ENCODE results near the gene YIF1A. TPM values are rescaled to one million over a fixed set of nuclear protein-coding genes. Genes with fewer than 3 reads are reported as not detected.

YIF1A gene, protein sequence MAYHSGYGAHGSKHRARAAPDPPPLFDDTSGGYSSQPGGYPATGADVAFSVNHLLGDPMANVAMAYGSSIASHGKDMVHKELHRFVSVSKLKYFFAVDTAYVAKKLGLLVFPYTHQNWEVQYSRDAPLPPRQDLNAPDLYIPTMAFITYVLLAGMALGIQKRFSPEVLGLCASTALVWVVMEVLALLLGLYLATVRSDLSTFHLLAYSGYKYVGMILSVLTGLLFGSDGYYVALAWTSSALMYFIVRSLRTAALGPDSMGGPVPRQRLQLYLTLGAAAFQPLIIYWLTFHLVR
- total RNA-seq, result 78.7 TPM

DNA sequence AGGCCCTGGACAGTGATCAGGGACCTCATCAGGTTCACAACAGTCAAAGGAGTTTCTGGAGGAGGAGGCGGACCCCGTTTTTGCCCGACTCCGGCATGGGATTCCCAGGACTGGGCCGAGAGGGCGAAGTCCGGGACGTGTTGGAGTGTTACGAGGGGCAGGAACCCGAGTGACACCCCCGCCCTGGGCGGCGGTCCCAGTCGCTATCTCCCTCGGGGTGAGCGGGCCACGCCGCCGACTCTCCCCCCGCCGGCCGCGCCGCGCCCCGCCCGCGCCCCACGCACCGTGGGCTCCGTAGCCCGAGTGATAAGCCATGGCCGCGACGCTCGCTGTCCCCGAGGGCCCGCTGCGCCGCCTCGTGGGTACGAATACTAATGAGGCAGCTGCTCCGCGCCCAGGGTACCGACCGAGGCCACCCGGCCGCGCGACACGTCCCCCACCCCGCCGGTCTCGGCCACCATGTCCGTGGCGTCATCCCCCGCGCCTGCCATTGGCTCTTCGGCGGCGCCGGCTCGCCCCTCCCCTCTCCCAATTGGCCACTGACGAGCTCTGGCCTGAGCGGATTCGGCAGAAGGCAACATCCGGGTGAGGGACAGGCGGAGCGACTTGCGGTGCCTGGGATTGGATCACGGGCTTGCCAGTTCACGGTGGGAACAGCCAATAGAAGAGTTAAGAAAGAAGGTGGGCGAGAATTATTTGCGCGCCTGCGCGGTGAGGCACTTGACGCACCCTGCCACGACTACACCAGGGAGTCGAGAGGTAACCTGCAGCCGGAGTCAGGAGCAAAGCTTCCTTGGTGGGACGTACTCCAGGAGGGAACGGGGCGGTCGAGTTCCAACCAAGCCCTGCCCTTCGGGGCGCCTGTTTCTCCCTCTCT is at the start of gene YIF1A:
TSS of gene YIF1A (minus strand) at position 473 of the 877 bp plus-strand sequence. CDS start at position 315, 158 bp downstream.
- peak; percentile 99 for DNase-seq (ENCODE audit: low spot score)

DNA sequence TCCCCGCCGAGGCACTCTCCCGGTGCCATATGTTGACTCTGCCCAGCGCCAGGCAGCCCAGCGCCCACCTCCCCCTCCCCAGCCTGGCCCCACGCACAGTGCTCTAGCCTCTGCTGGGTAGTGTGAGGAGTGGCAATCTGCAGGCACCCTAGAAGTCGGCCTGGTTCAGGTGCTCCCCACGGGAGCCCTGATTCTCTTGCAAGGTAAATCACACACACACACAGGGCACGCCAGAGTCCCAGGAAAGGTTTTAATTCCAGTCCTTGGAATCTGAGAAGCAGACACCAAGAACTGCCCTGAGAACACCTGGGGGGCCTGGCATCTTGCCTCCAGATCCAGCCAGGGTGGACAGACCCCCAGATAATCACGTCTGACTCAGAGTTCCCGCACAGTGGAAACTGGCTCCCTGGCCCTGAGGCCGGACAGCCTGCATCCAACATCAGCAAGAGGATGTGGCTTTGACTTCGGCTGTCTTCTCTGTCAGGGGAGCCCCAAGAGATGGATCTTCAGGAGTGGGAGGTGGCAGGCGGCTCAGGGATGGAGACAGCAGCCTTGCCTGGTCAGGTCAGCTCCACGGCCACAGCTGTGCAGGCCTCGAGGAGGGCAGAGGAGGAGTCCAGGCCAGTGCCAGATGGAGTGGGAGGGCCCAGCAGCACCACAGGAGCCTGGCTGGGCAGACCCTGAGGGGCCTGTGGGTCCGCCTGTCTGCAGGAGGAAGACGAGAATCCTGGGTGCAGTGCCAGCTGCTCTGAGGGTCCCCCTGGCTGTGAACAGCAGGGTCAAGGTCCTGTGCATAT is 48.4 kb upstream of the YIF1A start:
- DNase-seq (ENCODE audit: low spot score), result no peak

DNA sequence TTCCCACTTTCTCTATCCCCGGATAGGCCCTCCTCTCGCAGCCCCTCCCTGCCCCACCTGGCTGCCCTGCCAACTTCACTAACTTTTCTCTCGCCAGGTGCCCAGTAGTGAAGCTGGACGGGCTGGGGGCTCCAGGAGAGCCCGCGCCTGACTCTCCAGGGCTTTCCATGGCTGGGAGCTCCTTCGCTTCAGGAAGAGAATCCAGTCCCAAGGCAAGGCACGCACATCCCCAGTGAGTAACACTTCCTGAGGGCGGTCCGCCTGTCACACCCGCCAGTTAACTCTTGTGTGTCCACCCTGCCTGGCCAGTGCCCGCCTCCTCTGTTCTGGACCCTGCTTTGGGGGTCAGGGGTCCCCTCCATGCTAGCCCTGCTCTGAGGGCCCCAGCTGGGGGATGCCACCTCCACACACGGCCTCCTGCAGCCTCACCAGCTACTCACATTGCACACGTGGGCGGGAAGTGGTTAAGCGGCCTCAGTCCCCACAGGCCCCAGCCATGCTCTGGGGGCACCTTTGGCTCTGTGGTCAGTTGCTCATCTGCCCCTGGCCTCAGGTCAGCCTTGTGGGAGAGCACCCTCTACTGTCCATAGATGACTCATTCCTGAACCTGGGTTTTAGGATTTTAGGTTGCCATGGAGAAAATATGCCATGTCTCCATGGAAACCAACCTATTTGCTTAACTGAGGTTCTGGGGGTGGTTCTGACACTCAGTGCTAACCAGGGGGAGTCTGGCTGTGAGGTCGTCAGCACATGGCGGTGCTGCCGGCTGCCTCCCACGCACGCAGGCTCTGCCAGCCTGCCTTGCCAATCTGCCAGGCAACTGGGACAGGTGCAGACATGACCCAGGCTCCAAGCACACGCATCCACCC is 47.5 kb upstream of the YIF1A start, which contains the start of gene RIN1:
TSS of gene RIN1 (minus strand) at position 201 of the 869 bp plus-strand sequence. CDS start at position 169, 32 bp downstream.
- peak; percentile 82 for DNase-seq (ENCODE audit: low spot score)

DNA sequence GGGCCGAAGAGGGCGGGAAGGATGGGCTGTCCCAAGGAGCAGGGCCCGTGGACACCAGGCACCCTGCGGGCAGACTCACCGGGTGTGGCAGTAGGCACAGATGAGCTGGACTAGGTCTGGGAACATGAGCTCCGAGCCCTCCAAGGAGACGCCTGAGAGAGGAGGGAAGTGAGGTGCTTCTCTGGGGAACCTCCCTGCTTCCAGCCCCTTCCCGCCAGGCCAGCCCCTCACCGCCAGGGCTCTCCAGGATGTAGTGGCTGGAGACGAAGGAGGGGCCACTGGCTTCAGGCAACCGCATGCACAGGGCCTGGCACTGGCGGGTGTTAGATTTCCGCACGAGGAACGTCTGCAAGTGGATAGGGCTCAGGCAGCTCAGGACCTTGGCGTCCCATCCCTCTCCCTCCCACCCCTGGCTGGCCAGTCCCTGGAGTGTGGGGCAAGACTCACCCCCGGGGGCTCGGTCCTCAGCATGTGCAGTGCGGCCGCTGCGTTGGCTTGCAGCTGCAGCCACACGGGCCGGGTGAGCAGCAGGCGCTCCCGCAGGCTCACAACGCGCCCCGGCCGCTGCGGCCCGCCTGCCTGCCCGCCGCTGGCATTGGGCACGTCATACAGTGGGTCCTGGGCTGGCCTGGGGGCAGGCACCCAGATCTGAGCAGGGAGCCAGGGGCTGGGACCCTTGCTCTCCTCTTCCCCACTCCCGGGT is 46.7 kb upstream of the YIF1A start:
- no peak for DNase-seq (ENCODE audit: low spot score)

DNA sequence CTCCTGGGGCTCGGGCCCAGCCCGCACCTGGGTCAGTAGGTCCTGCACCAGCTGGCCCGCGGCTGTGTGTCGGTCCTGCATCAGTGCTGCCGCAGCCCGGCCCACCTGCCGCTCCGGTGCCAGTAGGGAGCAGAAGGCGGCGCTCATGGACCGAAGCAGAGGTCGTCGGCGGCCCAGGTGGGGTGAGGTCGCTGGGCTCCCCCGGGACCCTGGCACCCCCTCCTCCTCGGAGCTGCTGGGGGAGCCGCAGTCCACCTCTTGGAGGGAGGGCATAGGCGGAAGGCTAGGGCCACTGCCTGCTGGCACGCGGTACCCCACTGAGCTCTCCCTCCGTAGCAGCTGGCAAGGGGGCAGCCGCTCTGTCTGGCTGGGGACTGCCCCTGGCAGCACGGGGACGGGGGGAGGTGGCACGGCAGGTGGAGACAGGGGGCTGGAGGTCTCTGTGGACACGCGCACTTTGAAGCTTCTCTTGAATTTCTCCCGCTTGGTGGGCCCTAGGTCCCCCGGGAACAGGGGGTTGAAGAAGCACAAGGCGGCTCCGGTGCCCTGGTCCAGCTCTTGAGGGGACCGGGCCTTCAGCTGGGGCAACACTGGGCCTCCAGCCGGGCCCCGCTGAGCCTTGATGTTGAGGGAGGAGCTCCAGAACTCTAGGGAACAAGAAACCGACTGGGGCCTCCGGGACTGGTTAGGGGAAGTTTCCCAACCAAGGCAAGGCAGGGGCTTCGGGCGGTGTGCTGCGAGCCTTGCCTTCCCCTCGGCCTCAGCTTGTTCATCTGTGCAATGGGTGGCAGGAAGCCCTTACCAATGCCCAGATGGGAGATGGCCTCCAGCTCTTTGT is 45.9 kb upstream of the YIF1A start:
- DNase-seq (ENCODE audit: low spot score), result no peak

DNA sequence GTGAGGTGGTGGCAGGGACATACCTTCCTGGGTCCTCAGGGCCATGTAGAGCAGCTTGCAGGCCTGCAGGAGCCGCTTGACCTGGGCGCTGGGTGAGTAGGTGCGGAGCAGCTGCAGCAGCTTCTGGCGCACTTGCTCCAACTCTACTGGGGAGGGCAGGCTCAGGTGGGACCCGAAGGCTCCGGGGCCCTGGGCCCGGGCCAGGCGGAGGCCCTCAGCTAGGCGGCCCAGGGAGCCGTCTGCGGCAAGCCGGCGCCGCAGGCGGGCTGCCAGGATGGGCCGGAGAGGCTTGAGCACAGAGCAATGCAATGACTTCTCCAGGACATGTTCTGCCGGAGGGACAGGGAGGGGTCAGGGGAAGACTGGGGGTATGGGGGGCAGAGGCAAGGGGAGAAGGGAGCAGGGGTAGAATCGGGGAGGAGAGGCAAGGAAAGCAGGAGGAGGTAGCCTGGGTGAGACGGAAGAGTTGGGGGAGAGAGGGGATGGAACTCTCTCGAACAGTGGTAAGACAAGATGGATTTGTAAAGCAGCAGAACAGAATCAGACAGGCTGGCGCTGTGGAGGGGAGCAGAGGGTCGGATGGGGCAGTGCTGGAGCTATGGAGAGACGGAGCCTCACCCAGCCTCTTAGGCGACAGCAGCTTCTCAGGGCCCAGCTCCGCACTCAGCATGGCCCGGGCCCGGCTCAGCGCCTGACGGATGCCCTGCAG is 45.1 kb upstream of the YIF1A start:
- DNase-seq (ENCODE audit: low spot score), result no peak

DNA sequence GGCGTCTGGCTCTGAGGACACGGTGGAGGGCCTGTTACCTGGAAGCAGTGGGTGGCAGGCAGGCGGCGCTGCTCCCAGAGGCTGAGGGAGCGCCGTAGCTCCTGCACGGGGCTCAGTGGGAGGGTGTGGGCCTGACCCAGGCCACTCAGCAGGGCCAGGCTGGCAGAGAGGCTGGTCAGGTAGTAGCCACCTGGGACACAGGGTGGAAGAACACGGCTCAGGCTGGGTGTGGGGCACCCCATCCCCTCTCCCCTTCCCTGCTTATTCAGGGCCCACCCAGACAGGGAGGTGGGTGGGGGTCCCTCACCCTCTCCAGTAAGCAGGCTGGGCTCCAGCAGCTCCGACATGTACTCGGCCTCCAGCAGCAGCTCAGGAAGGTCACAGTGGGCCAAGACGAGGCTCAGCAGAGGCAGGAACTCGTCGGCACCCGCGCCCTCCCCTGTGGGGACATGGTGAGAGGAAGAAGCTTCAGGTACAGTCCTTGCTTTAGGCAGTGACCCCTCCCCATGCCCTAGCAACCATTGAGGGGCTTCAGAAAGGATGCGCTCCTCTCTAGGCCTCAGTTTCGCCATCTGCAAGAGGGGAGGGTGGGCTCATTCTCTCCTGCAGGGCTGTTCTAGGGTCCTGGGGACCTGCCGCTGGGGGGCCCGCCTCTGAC is 44.4 kb upstream of the YIF1A start:
- DNase-seq (ENCODE audit: low spot score), result no peak

DNA sequence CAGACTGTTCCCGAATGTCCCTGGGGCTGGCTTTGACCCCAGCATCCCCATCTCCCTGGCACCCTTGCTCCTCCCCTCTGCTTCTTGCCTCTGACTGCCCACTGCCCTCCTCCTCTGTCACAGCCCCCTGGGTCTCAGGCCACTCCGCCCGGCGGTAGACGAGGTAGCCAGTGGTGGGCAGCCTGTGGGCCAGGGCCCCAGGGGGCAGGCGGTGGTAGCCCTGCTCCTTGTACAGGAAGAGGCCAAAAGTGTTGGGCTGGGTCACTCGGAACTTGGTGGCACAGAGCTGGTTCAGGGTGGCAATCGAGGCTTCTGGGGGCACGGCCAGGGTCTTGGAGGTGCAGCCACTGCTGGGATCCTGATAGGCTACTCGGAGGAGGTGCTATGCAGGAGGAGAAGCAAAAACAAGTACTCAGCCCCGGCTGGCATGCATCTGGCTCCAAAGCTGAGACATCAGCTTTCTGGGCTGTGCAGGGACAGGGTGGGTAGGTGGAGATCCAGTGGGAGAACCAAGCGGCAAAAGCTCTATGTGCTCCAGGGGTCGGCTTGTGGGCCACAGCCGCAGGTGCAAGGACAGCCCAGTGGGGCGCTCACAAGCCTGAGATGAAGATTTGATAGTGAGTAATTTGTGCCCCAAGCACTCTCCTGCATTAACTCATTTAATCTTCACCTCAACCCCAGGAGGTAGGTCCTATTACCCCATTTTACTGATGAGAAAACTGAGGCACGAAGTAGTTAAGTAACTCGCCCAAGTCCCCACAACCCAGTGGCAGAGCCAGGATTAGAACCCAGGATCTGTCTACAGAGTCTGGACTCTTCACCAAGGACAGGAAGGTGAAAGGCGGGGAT is 43.7 kb upstream of the YIF1A start:
- DNase-seq (ENCODE audit: low spot score), result no peak

DNA sequence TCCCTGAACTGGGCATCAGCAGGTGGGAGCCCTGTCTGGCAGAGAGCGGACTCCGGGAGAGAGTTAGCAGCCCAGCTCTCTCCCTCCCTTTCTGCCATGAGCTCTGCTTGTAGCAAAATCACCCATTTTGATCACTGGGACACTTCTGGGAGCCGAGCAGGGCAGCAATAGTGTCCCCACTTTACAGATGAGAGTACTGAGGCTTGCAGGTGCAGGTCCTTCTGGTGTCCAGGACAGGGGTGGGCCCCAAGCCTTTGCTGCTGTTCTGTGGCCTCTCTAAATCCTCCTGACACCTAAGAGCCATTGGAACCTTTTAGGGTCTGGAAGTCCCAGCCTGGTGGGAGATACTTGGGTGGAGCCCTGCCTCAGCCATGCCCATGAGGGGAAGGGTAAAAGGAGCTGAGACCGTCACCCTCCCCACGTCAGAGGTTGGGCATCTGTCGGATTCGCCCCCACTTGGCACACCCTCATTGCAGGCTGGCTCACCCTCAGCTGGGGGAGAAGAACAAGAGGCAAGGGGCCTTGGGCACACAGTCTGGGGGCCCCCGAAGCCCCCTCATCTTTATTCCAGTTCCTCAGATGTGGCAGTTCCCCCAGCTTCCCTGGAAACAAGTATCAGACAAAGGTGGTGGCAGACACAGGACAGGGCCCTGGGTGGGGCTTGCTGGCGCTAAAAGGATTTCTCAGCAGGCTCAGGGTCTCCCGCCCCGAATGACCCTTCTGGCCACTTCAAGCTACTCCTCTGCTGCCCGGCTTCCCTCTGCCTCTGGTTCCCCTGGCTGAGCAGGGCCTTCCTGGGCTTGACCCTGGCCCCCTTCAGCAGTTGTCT is 42.8 kb upstream of the YIF1A start:
- DNase-seq (ENCODE audit: low spot score), result no peak

DNA sequence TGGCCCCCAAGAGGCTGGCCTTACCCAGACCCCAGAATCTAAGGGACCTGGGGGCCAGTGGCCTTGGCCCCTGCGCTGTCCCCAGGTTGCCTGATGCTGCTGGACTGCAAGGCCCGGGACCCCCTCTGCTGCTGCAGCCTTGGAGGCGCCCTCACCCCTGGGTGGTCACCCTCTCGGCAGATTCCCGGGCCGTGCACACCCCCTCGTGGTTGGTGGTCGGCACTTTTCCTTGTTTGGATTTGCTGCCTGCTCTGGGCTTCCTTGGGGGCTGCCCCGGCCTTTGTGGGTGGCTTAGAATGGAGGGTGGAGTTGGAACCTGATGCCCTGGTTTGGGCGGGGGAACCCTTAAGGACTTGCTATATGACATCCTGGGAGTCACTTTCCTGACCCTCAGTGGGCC is 42.0 kb upstream of the YIF1A start:
- DNase-seq (ENCODE audit: low spot score), result no peak

DNA sequence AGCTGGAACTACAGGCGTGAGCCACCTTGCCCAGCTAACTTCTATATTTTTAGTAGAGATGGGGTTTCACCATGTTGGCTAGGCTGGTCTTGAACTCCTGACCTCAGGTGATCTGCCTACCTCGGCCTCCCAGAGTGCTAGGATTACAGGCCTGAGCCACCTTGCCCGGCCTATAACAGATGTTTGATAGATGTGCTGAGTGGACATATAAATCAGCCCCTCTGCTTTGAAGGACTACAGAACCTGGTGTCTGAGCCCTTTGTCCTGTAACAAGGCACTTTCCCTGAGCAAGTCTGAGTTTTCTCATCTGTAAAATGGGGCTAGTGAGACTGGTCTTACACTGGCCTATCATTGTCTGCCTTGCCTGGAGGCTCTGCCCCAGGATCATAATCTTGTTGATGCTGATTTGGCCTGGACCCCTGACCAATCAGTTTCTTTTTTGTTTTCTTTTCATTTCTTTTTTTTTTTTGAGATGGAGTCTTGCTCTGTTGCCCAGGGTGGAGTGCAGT is 40.3 kb upstream of the YIF1A start:
- no peak for DNase-seq (ENCODE audit: low spot score)

DNA sequence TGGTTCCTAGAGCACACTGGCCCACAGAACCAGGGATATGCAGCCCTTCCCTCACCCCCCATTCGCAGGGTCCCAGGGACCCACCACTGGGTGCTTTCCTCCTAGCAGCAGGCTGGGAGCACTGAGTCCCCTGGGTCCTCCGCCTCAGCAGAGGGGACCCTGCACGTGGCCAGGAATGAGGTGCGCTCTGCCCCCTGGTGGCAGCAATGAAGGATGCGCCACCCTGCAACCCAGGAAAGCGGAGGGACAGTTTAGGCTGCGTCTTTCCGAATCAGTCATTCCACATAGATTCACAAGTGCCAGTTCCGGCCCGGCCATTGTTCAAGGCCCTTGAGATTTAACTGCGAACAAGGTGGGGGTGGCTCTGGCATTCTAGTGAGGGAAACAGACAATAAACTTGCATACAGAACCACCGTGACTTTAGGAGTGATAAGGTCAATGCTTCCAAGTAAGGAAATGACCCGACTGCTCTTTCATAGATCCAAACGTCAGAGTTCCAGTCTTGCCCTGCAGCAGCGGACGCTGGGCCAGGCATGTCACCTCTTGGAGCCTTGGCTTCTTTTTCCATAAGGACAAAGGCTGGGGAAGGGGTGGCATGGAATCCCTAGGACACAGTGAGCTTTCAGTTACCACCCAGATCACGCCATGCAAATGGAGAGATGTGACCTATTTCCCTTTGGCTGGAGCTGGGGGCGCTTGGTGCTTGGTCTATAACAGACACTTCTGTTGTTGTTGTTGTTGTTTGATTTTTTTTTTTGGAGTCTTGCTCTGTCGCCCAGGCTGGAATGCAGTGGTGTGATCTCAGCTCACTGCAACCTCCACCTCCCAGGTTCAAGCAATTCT is 39.6 kb upstream of the YIF1A start:
- DNase-seq (ENCODE audit: low spot score), result peak; percentile 84

DNA sequence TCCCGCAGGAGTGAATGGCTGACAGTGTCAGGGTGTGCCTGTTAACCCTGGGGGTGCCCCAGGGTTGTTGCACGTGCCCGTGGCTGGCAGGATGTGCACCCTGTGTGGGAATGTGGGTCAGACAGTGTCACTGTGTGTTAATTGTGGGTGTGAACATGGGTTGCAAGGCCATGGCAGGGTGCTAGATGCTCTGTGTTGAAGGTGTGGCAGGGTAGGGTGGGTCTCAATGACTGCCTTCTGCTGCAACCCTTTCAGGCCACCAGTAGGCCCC is 39.0 kb upstream of the YIF1A start:
- DNase-seq (ENCODE audit: low spot score), result no peak

DNA sequence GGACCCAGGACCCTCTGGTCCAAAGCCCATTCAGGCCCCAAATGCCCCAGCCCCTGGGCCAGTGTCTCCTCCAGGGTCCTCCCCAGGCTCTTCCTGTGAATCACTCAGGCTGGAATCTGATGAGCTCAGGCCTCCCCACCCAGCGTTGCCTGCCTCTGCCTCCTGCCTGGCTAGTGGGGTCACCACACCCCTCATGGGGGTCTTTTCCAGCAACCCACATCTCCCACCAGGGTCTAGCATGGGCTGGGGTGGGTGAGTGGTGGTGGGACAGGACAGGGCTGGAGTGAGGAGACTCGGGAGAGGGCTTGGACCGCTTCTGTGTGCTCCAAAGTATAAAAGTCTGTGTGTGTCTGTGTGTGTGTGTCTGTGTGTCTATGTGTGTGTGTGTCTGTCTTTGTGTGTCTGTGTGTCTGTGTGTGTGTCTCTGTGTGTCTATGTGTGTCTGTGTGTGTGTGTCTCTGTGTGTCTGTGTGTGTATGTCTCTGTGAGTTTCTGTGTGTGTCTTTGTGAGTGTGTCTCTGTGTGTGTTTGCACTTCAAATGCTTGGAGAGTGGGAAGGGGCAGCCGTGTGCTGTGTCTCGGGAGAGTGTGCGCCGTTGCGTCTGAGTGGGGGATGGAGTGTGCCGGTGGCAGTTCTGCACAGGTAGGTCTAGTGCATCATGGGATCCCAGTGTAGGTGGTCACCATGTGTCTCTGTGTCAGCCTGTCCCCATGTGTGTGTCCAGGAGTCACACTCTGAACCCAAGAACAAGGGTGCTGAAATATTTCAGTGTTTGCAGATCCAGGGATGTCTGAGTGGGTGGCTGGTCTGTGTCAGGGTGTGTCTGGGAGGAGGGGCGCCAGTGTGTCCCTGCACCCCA is 38.5 kb upstream of the YIF1A start:
- no peak for DNase-seq (ENCODE audit: low spot score)
